Smooth muscle cell (in vitro differentiated cells): ENCODE measurements around the gene DHRS4L2. TPM values are rescaled to one million over a fixed set of nuclear protein-coding genes. Genes with fewer than 3 reads are reported as not detected.
"Not testable (repeated sequence)": the region's sequence is repeated elsewhere in the genome, so short reads cannot be mapped to it uniquely, and the experiment has no call there.

Experiments
- DNase-seq: peaks from one replicate; lab custom pipeline; 2025; ENCODE audit not compliant: unreplicated experiment; lab: John Stamatoyannopoulos, UW
- H2AFZ ChIP-seq: fragments of 200-600 bp; sonication (generic); 2 replicates; pipeline ENCODE4 v1.6.0; 2016; ENCODE audit warnings: antibody characterized with exemption, low read depth, mild to moderate bottlenecking
- H3F3A ChIP-seq: fragments of 200-600 bp; sonication (generic); 2 replicates; pipeline ENCODE4 v1.6.0; 2017; ENCODE audit warnings: antibody characterized with exemption, low read depth
- H3K27ac ChIP-seq: fragments of 200-600 bp; sonication (generic); 2 replicates; pipeline ENCODE4 v1.5.1; 2016; ENCODE audit warnings: low read depth, mild to moderate bottlenecking
- H3K27me3 ChIP-seq: fragments of 200-600 bp; sonication (generic); 2 replicates; pipeline ENCODE4 v1.6.1; 2016; ENCODE audit warnings: low read depth, mild to moderate bottlenecking
- H3K36me3 ChIP-seq: fragments of 200-600 bp; sonication (generic); 2 replicates; pipeline ENCODE4 v1.5.1; 2016; ENCODE audit warnings: low read depth
- H3K4me1 ChIP-seq: fragments of 200-600 bp; sonication (generic); 2 replicates; pipeline ENCODE4 v1.5.1; 2016; ENCODE audit warnings: low read depth
- H3K4me2 ChIP-seq: fragments of 200-600 bp; sonication (generic); 2 replicates; pipeline ENCODE4 v1.6.0; 2016; ENCODE audit warnings: mild to moderate bottlenecking
- H3K4me3 ChIP-seq: fragments of 200-600 bp; sonication (generic); 2 replicates; pipeline ENCODE4 v1.5.1; 2016; ENCODE audit warnings: mild to moderate bottlenecking
- H3K79me2 ChIP-seq: fragments of 200-600 bp; sonication (generic); 2 replicates; pipeline ENCODE4 v1.6.0; 2016; ENCODE audit warnings: low read depth, mild to moderate bottlenecking
- H3K9ac ChIP-seq: fragments of 200-600 bp; sonication (generic); 2 replicates; pipeline ENCODE4 v1.6.0; 2016; ENCODE audit warnings: low read depth
- H3K9me3 ChIP-seq: fragments of 200-600 bp; sonication (generic); replicated peaks from 2 replicates; pipeline ENCODE4 v1.5.1; 2016; ENCODE audit warnings: low read depth
- H4K20me1 ChIP-seq: fragments of 200-600 bp; sonication (generic); 2 replicates; pipeline ENCODE4 v1.6.0; 2016; ENCODE audit warnings: low read depth
- WGBS: methylation state at CpG from one replicate; pipeline ENCODE4 v1.1.7; 2016; ENCODE audit warnings: low lambda C conversion rate; 5-methylcytosine and 5-hydroxymethylcytosine counted together
- polyA plus RNA-seq: library from polyadenylated mRNA; unstranded; fragments of >200 nt; fragmentation: Nextera tagmentation; extraction: Ambion mirVana; gene quantifications from 2 replicates; pipeline ENCODE4 v1.2.1, GENCODE V29; 2016
- total RNA-seq: library from RNA; depleted of rRNA; stranded (reverse); fragments of >200 nt; gene quantifications from 2 replicates; pipeline ENCODE4 v1.2.3, GENCODE V29; 2014
- TF ChIP-seq, protein P1 (sequence below): fragments of 200-600 bp; sonication (generic); IDR thresholded peaks from 2 replicates; pipeline ENCODE4 v1.5.1; 2017; ENCODE audit warnings: borderline replicate concordance, mild to moderate bottlenecking, antibody characterized with exemption; ENCODE audit not compliant: insufficient read depth, poor library complexity, severe bottlenecking

The DHRS4L2 gene
- total and polyA plus RNA-seq, 2 experiments from 2014 or later, result 8.2 to 21.5 TPM

DNA sequence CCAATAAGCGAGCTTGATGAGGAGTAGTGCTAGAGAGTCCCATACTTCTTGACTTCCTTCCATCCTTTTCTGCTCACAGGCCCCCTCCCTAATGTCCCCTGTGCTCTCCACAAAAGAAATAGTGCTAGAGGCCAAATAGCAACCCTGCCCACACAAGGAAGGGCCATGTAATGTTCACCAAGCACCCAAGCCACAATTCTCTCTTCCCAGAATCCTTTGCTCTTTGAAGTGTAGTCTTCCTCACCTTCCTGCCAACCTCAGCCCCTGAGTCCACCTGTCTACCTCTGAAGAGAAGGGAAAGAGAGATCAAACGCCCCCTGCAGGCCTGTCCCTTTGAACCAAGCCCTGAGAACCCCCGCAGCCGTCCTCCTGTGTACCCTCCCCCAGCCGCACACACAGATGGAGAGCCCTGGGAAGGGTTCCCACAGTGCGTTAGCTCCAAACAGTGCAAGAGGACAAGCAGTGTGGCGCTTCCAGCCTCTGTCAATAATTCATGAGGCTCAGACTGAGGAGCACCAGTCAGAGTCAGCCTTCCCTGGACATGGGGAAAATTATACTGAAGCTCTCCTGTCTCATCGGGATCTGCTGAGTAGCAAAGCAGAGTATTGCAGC lies 37.0 kb upstream of the DHRS4L2 start:
- 79% methylated on average over 8 of the region's 8 CpGs for WGBS
- Histone ChIP-seq H3K79me2 (peaks cover 3% of the 10 kb centered on the region), H4K20me1 (peaks cover 4% of the 10 kb centered on the region), H3K27me3 (no peaks in the 10 kb centered on the region), H3F3A (no peaks in the 10 kb centered on the region), H3K36me3 (no peaks in the 10 kb centered on the region), H3K27ac (no peak overlapping the region), H3K4me3 (no peak overlapping the region), H2AFZ (no peak overlapping the region), H3K9me3 (no peaks in the 10 kb centered on the region), H3K4me1 (no peaks in the 10 kb centered on the region), H3K9ac (no peak overlapping the region), H3K4me2 (no peak overlapping the region)
- TF ChIP-seq, protein P1, sequence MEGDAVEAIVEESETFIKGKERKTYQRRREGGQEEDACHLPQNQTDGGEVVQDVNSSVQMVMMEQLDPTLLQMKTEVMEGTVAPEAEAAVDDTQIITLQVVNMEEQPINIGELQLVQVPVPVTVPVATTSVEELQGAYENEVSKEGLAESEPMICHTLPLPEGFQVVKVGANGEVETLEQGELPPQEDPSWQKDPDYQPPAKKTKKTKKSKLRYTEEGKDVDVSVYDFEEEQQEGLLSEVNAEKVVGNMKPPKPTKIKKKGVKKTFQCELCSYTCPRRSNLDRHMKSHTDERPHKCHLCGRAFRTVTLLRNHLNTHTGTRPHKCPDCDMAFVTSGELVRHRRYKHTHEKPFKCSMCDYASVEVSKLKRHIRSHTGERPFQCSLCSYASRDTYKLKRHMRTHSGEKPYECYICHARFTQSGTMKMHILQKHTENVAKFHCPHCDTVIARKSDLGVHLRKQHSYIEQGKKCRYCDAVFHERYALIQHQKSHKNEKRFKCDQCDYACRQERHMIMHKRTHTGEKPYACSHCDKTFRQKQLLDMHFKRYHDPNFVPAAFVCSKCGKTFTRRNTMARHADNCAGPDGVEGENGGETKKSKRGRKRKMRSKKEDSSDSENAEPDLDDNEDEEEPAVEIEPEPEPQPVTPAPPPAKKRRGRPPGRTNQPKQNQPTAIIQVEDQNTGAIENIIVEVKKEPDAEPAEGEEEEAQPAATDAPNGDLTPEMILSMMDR, result no peak
- DNase-seq, result no peak

DNA sequence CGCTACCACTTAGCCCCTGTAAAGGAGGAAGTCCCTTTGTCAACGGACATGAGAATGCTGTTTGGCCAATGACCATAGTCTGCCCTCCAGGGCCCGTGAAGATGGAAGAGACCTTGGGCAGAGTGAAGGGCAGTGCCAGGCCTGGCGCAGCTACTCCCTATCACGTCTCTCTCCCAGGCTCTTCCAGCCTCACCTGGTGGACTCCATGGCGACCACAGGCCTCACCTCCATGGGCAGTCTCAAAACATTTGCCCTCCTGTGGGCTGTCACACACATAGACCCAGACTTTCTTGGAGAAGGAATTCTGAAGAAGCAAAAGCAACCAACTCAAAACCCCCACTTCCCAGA lies 35.6 kb upstream of the DHRS4L2 start:
- H3F3A ChIP-seq, DNase-seq, H3K36me3 ChIP-seq, H3K27ac ChIP-seq, H3K27me3 ChIP-seq, H3K4me1 ChIP-seq, H4K20me1 ChIP-seq, H3K79me2 ChIP-seq, H3K9me3 ChIP-seq: not testable (repeated sequence)
- peak overlapping the region; percentile 72 for H3K9ac ChIP-seq
- peak overlapping the region; percentile 93 for H2AFZ ChIP-seq
- 70% methylated on average over 6 of the region's 6 CpGs for WGBS
- H3K4me3 ChIP-seq, result peak overlapping the region; percentile 82
- peak overlapping the region; percentile 89 for H3K4me2 ChIP-seq

DNA sequence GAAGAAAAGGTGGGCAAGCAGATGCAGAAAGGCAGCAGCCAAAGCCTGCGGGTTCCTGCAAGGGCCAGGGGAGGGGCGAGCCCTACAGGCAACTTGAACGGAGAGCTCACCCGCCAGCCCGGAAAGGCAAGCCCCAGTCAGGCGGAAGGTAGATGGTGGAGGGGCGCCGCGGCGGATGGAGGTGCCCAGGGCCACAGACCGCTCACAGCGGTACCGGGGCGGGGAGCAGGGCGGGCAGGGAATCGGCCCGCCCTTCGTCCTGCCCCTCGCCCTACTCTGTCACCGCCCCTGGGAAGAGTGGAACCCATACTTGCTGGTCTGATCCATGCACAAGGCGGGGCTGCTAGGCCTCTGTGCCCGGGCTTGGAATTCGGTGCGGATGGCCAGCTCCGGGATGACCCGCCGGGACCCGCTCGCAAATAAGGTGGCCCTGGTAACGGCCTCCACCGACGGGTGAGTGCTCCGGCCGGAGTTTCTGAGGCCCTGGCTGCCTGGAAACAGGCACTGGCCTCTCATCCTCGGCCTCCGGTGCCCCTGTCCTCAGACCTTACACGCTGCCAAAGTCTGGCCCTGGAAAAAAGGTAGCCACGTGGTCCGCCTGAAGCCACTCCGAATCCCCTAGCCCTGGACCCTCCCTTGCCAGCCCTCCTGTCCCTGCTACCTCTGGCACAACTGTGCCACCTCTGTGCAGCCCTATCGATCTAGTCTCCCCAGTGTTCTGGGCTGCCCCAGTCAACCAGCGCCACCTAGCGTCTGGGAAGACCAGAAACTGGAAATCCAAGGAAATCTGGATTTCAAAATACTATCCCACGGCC lies 35.1 kb upstream of the DHRS4L2 start, which contains the start of gene DHRS4:
Gene DHRS4, plus strand, starts transcription at position 307 of the 815 bp plus-strand sequence. Its CDS starts 19 bp downstream, at position 326.
- no peaks in the 10 kb centered on the region for H3K36me3 ChIP-seq
- 1% methylated on average over 40 of the region's 44 CpGs for WGBS
- TF ChIP-seq, protein P1, result peak; percentile 97

DNA sequence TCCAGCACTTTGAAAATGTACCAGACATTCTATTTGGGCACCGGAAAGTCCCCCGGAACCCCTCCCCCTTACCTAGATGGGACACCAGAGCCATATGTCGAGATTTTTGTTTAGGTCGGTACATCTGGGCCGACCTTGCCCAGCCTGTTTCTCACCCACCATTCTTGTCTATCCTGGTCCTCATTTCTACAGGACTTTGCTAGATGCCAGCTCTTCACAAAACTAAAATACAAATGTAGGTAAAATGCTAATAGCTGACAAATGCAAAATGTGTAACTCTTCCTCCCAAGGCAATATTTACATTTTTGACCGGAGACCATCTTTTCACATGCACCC lies 34.5 kb upstream of the DHRS4L2 start:
- H4K20me1 ChIP-seq, DNase-seq, H3K4me1 ChIP-seq, H3K79me2 ChIP-seq, H3K27ac ChIP-seq, H3K27me3 ChIP-seq, H3K36me3 ChIP-seq, H3K9me3 ChIP-seq, H3F3A ChIP-seq: not testable (repeated sequence)
- WGBS, result 19% methylated on average over 6 of the region's 6 CpGs
- Histone ChIP-seq H3K4me3 (peak overlapping the region; percentile 82), H3K4me2 (peak overlapping the region; percentile 89), H3K9ac (peak overlapping the region; percentile 72), H2AFZ (peak overlapping the region; percentile 93)

More for the DNA sequence above, 35.1 kb upstream of the DHRS4L2 start, which contains the start of gene DHRS4:
- H3K9ac ChIP-seq, result peak within 1 kb of the TSS; percentile 72
- no peaks in the 10 kb centered on the region for H3F3A ChIP-seq
- H4K20me1 ChIP-seq, result no peaks in the 10 kb centered on the region
- H3K27ac ChIP-seq, result no peak within 1 kb of the TSS
- H3K4me2 ChIP-seq, result peak within 1 kb of the TSS; percentile 89
- no peaks in the 10 kb centered on the region for H3K4me1 ChIP-seq
- peak within 1 kb of the TSS; percentile 93 for H2AFZ ChIP-seq
- H3K9me3 ChIP-seq, result no peaks in the 10 kb centered on the region
- peaks cover 3% of the 10 kb centered on the region for H3K79me2 ChIP-seq
- DNase-seq, result peak; percentile 72
- peak within 1 kb of the TSS; percentile 82 for H3K4me3 ChIP-seq
- no peaks in the 10 kb centered on the region for H3K27me3 ChIP-seq

DNA sequence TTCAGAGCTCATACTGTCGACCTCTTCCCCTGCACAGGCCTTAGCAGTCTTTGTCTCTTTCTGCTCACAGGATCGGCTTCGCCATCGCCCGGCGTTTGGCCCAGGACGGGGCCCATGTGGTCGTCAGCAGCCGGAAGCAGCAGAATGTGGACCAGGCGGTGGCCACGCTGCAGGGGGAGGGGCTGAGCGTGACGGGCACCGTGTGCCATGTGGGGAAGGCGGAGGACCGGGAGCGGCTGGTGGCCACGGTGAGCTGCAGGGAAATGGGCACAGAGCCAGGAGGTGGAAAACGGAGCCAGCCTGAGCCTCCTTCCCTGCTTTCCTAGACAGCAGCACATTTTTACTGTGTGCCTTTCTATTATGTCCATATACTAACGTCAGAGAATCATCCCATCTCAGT lies 33.8 kb upstream of the DHRS4L2 start:
- not testable (repeated sequence) for H3K4me3 ChIP-seq, H3K36me3 ChIP-seq, H3K9ac ChIP-seq

DNA sequence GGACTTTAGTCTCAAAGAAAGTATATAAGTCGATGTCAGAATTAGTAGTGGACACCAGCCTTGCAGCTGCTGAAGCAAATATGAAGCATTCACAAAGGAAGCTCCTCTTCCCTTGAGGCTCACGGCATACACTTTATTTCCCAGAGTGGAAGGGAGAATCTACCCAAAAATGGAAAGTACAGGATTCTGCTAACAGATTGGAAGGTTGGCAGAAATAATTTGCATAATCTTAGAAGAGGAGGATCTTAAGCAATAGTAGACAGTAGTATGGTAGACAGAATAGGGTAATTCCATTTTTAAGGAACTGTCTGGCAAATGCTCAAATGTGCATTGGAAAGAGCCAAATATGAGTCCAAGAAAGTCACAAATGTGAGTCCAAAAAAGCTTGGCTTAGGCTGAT lies 32.9 kb upstream of the DHRS4L2 start:
- H3K36me3 ChIP-seq, H3K4me2 ChIP-seq, H2AFZ ChIP-seq, H3K4me3 ChIP-seq, H4K20me1 ChIP-seq, H3K9me3 ChIP-seq, DNase-seq, H3K79me2 ChIP-seq, H3K9ac ChIP-seq, H3K27ac ChIP-seq, H3K4me1 ChIP-seq, H3F3A ChIP-seq, H3K27me3 ChIP-seq: not testable (repeated sequence)
- 100% methylated on average over 2 of the region's 2 CpGs for WGBS

More for the DNA sequence above, 33.8 kb upstream of the DHRS4L2 start:
- WGBS, result 95% methylated on average over 19 of the region's 20 CpGs
- not testable (repeated sequence) for H3K27me3 ChIP-seq, H3K4me2 ChIP-seq, H4K20me1 ChIP-seq, H3K9me3 ChIP-seq, H3K27ac ChIP-seq, H3F3A ChIP-seq, H3K4me1 ChIP-seq, H3K79me2 ChIP-seq, DNase-seq, H2AFZ ChIP-seq
